PC-9 (cell line): ENCODE data around the gene TGIF1. TPM values are rescaled to one million over a fixed set of nuclear protein-coding genes. Genes with fewer than 3 reads are reported as not detected.
"Not testable (repeated sequence)": the region's sequence is repeated elsewhere in the genome, so short reads cannot be mapped to it uniquely, and the experiment has no call there.

Experiments used
- BruUV-seq: library from RNA; stranded (reverse); fragments of 400-500 nt; replicated peaks from 2 replicates; lab custom pipeline; 2021; lab: Mats Ljungman, UMichigan
- CTCF ChIA-PET: fragments of 300-600 bp; sonication (Branson Sonifier 250); formaldehyde crosslinking; loops from one replicate; lab custom pipeline; 2022; ENCODE audit warnings: antibody characterized with exemption; lab: Charles Lee
- POLR2A ChIA-PET: fragments of 300-600 bp; sonication (Branson Sonifier 250); formaldehyde crosslinking; loops from one replicate; lab custom pipeline; 2022; ENCODE audit warnings: antibody characterized with exemption; ENCODE audit not compliant: unreplicated experiment; lab: Charles Lee
- DNase-seq, 2 experiments: peaks; one replicate each; pipeline versions ENCODE4 v3.0.0 to v3.0.0-alpha.2; 2015 to 2022; ENCODE audit warnings: mixed read lengths in 1 of 2
- H2AFZ ChIP-seq: fragments of 200-600 bp; sonication (generic); 2 replicates; pipeline ENCODE4 v1.8.1; 2017; ENCODE audit warnings: antibody characterized with exemption
- H3F3A ChIP-seq: fragments of 200-600 bp; sonication (generic); 2 replicates; pipeline ENCODE4 v1.8.1; 2017; ENCODE audit warnings: antibody characterized with exemption, mild to moderate bottlenecking, low read depth; ENCODE audit not compliant: insufficient read depth
- H3K27ac ChIP-seq: fragments of 200-600 bp; sonication (generic); 2 replicates; pipeline ENCODE4 v1.6.1; 2016; ENCODE audit warnings: mixed run types
- H3K27me3 ChIP-seq: fragments of 200-600 bp; sonication (generic); 2 replicates; pipeline ENCODE4 v1.6.1; 2016; ENCODE audit warnings: low read depth, mixed run types; ENCODE audit not compliant: insufficient read depth
- H3K36me3 ChIP-seq: fragments of 200-600 bp; sonication (generic); 2 replicates; pipeline ENCODE4 v1.6.1; 2016; ENCODE audit warnings: low read depth, mixed run types
- H3K4me1 ChIP-seq: fragments of 200-600 bp; sonication (generic); replicated peaks from 2 replicates; pipeline ENCODE4 v1.6.1; 2016; ENCODE audit warnings: mixed run types; ENCODE audit not compliant: insufficient read depth
- H3K4me2 ChIP-seq: fragments of 200-600 bp; sonication (generic); 2 replicates; pipeline ENCODE4 v1.6.1; 2017; ENCODE audit warnings: mixed run types
- H3K4me3 ChIP-seq: fragments of 200-600 bp; sonication (generic); 2 replicates; pipeline ENCODE4 v1.6.1; 2016; ENCODE audit warnings: mixed run types
- H3K79me2 ChIP-seq: fragments of 200-600 bp; sonication (generic); 2 replicates; pipeline ENCODE4 v1.6.1; 2017; ENCODE audit warnings: low read depth, mixed run types
- H3K9me2 ChIP-seq: fragments of 200-600 bp; sonication (generic); 2 replicates; pipeline ENCODE4 v1.8.1; 2017; ENCODE audit warnings: mild to moderate bottlenecking; ENCODE audit not compliant: insufficient read depth
- H3K9me3 ChIP-seq: fragments of 200-600 bp; sonication (generic); 2 replicates; pipeline ENCODE4 v1.8.1; 2016; ENCODE audit warnings: low read depth; ENCODE audit not compliant: insufficient read depth
- H4K20me1 ChIP-seq: fragments of 200-600 bp; sonication (generic); 2 replicates; pipeline ENCODE4 v1.8.1; 2017; ENCODE audit not compliant: insufficient read depth
- EZH2 ChIP-seq: fragments of 200-600 bp; sonication (generic); IDR thresholded peaks from 2 replicates; pipeline ENCODE4 v1.8.0; 2017; ENCODE audit warnings: antibody characterized with exemption, low read depth
- intact Hi-C: fragments of 100-400 bp; cut with micrococcal nuclease; formaldehyde crosslinking; loops from one replicate; pipeline ENCODE4 v1.10.0; 2022; ENCODE audit not compliant: unreplicated experiment
- total RNA-seq: library from RNA; stranded (reverse); gene quantifications from 2 replicates; pipeline ENCODE4 v1.2.3, GENCODE V29; 2021
- TF ChIP-seq, protein P1 (sequence below): fragments of 200-600 bp; sonication (generic); conservative IDR thresholded peaks from 2 replicates; pipeline ENCODE4 v1.6.1; 2017; ENCODE audit warnings: mixed run types, antibody characterized with exemption, mild to moderate bottlenecking, moderate library complexity

Gene TGIF1
- total RNA-seq, 1 experiment from 2014 or later, result 203 TPM

DNA sequence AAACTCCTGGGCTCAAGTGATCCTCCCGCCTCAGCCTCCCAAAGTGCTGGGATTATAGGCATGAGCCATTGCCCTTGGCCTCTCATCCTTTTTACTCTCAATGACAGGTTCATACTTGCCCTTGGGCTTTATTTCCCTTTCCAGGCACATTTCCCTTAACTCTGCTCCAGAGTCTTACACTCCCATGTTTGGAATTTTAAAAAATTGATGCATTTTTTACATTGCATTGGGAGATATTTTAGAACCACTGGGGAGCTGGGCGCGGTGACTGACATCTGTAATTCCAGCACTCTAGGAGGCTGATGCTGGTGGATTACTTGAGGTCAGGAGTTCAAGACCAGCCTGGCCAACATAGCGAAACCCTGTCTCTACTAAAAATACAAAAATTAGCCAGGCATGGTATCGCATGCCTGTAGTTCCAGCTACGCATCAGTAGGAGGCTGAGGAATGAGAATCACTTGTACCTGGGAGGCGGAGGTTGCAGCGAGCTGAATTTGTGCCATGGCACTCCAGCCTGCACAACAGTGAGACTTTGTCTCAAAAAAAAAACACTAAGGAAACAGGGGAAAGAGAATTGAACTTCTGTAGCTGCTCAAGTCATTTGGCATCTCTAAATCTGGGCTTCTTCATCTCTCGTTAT is 18.2 kb downstream of the TGIF1 start:
- BruUV-seq, result no TSS peak
- ChIA-PET POLR2A (no interaction called here), CTCF (interaction anchor here (0.6 kb wide), 1 partner anchor 64 kb away, joined by 3 read pairs; no protein-coding TSS in a partner anchor)
- intact Hi-C loops, result no loop called here
- no peak for DNase-seq
- no peaks in the 10 kb centered on the region for H4K20me1 ChIP-seq
- H3K4me2 ChIP-seq, result no peak overlapping the region
- no peaks in the 10 kb centered on the region for H3K4me1 ChIP-seq
- no peaks in the 10 kb centered on the region for H3K9me3 ChIP-seq
- peaks cover 34% of the 10 kb centered on the region for H3F3A ChIP-seq
- H3K27me3 ChIP-seq, result no peaks in the 10 kb centered on the region
- H3K36me3 ChIP-seq, result no peaks in the 10 kb centered on the region
- H3K79me2 ChIP-seq, result no peaks in the 10 kb centered on the region
- no peak overlapping the region for H2AFZ ChIP-seq
- no peak overlapping the region for H3K27ac ChIP-seq
- no peak overlapping the region for H3K4me3 ChIP-seq
- TF ChIP-seq, protein P1, sequence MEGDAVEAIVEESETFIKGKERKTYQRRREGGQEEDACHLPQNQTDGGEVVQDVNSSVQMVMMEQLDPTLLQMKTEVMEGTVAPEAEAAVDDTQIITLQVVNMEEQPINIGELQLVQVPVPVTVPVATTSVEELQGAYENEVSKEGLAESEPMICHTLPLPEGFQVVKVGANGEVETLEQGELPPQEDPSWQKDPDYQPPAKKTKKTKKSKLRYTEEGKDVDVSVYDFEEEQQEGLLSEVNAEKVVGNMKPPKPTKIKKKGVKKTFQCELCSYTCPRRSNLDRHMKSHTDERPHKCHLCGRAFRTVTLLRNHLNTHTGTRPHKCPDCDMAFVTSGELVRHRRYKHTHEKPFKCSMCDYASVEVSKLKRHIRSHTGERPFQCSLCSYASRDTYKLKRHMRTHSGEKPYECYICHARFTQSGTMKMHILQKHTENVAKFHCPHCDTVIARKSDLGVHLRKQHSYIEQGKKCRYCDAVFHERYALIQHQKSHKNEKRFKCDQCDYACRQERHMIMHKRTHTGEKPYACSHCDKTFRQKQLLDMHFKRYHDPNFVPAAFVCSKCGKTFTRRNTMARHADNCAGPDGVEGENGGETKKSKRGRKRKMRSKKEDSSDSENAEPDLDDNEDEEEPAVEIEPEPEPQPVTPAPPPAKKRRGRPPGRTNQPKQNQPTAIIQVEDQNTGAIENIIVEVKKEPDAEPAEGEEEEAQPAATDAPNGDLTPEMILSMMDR, result no peak; the same call in 1 of the 2 replicates
- no peak for TF ChIP-seq EZH2
- H3K9me2 ChIP-seq, result no peaks in the 10 kb centered on the region

DNA sequence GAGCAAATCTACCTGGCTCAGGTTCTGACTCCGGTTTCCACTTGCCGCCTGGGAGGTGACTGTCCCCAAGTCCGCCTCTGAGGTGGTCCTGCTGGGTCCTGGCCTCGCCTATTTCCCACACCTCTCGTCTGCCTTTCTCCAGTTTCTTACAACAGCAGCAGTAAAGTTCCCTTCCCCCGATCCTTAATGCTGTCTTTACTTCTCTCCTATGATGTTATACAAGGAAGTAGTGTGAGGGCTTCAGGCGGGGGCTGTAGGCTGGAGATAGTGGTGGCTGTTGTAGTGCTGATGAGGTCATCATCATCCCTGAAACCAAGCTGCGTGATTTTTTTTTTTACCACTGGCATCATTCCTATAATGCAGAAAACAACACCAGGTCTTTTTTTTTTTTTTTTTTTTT is 18.9 kb downstream of the TGIF1 start:
- intact Hi-C loops, result no loop called here
- Histone ChIP-seq H3K4me1 (no peaks in the 10 kb centered on the region), H3K9me3 (no peaks in the 10 kb centered on the region), H3K36me3 (no peaks in the 10 kb centered on the region), H3K4me3 (no peak overlapping the region), H2AFZ (no peak overlapping the region), H3K4me2 (no peak overlapping the region), H3K27me3 (no peaks in the 10 kb centered on the region), H3K27ac (no peak overlapping the region), H3F3A (peaks cover 28% of the 10 kb centered on the region), H3K79me2 (no peaks in the 10 kb centered on the region), H4K20me1 (no peaks in the 10 kb centered on the region), H3K9me2 (no peaks in the 10 kb centered on the region)
- CTCF ChIA-PET, result no interaction called here
- TF ChIP-seq, protein P1, result no peak
- TF ChIP-seq EZH2, result no peak
- no peak for DNase-seq
- no TSS peak for BruUV-seq
- POLR2A ChIA-PET, result no interaction called here

DNA sequence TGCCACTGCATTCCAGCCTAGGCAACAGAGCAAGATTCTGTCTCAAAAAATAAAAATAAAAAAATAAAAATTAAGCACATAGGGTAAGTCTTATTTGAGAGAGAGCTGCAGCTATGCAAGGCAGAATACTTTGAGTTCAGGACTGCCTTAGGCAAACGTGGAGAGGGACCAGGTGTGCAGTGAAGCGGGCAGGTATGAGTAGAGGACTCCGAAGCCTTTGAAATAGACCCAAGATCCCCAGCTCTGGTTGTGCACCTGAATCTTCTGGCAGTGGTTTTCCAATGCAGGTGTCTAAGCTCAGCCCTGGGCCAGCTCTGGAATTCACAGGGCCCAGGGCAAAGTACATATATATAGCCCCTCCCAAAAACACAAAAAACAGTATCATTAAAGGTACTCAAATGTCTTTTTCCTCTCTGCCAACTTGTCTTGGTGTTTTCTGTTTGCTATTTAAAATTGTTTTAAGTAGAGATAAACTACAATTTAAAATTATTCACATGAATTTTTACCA is 21.2 kb downstream of the TGIF1 start:
- CTCF ChIA-PET, result no interaction called here
- no peak overlapping the region for H3K27ac ChIP-seq
- no peaks in the 10 kb centered on the region for H4K20me1 ChIP-seq
- peaks cover 8% of the 10 kb centered on the region for H3F3A ChIP-seq
- H3K27me3 ChIP-seq, result no peaks in the 10 kb centered on the region
- H2AFZ ChIP-seq, result no peak overlapping the region
- no peaks in the 10 kb centered on the region for H3K4me1 ChIP-seq
- POLR2A ChIA-PET, result interaction anchor here (0.7 kb wide), 1 partner anchor 181 kb away, joined by 4 read pairs; no protein-coding TSS in a partner anchor
- no peaks in the 10 kb centered on the region for H3K79me2 ChIP-seq
- no peaks in the 10 kb centered on the region for H3K9me3 ChIP-seq
- no peaks in the 10 kb centered on the region for H3K36me3 ChIP-seq
- no peak overlapping the region for H3K4me2 ChIP-seq
- TF ChIP-seq, protein P1, result no peak
- no peak for TF ChIP-seq EZH2
- intact Hi-C loops, result no loop called here
- no peak overlapping the region for H3K4me3 ChIP-seq
- BruUV-seq, result no TSS peak
- H3K9me2 ChIP-seq, result no peaks in the 10 kb centered on the region
- no peak for DNase-seq

DNA sequence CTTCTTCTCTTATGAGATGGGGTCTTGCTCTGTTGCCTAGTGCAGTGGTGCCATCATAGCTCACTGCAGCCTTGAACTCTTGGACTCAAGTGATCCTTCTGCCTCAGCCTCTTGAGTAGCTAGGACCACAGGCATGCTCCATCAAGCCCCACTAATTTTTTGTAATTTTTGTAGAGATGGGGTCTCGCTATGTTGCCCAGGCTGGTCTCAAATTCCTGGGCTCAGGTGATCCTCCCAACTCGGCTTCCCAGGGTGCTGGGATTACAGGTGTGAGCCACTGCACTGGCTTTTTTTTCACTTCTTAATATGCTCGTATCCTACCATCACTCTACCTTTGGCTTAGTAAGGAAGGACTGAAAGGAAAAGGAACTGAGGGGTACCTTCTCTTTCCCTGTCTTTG is 22.1 kb downstream of the TGIF1 start:
- H3K27me3 ChIP-seq, H3K9me3 ChIP-seq, BruUV-seq, H3K4me1 ChIP-seq, DNase-seq, CTCF ChIA-PET, H3K9me2 ChIP-seq, H3K4me3 ChIP-seq, intact Hi-C loops, H3K36me3 ChIP-seq, H3K4me2 ChIP-seq, H4K20me1 ChIP-seq, H2AFZ ChIP-seq, H3K79me2 ChIP-seq, H3K27ac ChIP-seq, H3F3A ChIP-seq: not testable (repeated sequence)
- POLR2A ChIA-PET, result interaction anchor here (0.5 kb wide), 1 partner anchor 89 kb away, joined by 7 read pairs; no protein-coding TSS in a partner anchor
